Stimulated activated CD4-positive, alpha-beta T cell treated with anti-CD3 and anti-CD28 coated beads, TNF-alpha, amount 100 ng/mL, for 1 hour (primary cell): ENCODE results near the gene MFAP5.

Experiments
- DNase-seq, 3 donors: peaks; one replicate each; pipeline ENCODE4 v3.0.0-alpha.2; 2020; ENCODE audit warnings: low read depth in 3 of 3, low spot score in 1 of 3

The MFAP5 gene

GRCh38 chr12:8662593-8662992 lies at the start of gene MFAP5:
TSS of gene MFAP5 (minus strand) at chr12:8662826. CDS start at chr12:8662104, 722 bp downstream.
- no peak for DNase-seq

DNA sequence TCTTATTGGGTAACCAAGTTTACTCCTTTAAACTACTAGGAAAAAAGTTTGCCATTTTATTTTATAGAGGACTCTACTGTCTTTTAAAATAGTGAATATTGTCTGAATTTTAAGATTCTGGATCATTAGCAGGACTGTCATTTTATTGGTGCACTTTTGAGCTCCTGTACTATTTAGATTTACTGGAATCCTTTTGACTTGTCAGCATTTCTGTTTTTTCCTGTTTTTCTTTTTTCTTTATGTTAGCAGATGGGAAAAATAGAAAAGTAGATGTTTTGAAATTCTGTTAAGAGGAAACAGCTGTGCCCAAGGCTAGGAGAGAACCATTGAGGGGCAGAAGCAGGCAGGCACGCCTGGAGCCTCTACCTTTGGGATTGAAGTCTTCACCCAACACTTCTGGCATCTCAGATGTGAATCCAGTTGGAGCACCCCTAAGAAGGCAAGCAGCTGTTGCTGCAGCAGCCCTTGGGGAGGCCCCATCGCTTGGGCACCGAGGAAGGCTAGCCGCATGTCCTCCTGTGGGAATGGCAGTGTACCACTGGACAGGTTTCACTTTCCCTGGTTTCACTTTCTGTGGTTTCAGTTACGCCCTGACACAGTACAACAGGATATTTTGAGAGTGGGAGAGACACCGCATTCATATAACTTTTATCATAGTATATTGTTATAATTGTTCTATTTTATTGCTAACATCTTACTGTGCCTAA lies 46.7 kb upstream of the MFAP5 start:
- no peak for DNase-seq

- no peak for DNase-seq
Observed at GRCh38 chr12:8702159-8702558, 39.5 kb upstream of the MFAP5 start.

DNA sequence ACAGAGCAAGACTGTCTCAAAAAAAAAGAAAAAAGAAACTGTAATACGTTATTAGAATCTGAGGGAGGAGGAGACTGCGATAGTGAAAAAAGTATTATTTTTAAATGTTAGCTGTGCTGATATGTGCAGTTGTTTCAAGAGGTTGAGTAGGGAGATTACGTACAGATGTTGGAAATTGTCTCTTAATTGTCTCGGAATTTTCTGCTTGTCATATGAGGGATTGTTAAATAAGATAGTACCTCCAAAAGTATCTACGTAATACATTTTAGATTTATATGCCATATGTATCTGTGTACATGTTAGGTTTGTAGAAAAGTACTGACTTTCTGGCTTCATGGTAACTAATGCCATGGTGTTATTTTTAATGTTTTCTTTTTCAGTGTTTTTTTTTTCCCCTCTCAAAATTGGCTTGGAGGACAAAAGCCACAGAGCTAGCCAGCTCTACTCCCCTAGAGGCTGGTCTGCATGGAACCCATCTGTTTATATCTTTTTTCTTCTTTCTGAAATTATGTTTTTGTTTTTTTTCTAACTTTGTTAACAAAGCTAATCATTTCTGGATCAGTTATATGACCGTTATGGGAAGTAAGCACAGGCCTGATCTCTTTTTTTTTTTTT lies 38.5 kb upstream of the MFAP5 start:
- DNase-seq: no peak

GRCh38 chr12:8699714-8700113 lies 37.1 kb upstream of the MFAP5 start:
- DNase-seq: no peak

- no peak for DNase-seq
Observed at GRCh38 chr12:8698879-8699278, 36.3 kb upstream of the MFAP5 start.

DNA sequence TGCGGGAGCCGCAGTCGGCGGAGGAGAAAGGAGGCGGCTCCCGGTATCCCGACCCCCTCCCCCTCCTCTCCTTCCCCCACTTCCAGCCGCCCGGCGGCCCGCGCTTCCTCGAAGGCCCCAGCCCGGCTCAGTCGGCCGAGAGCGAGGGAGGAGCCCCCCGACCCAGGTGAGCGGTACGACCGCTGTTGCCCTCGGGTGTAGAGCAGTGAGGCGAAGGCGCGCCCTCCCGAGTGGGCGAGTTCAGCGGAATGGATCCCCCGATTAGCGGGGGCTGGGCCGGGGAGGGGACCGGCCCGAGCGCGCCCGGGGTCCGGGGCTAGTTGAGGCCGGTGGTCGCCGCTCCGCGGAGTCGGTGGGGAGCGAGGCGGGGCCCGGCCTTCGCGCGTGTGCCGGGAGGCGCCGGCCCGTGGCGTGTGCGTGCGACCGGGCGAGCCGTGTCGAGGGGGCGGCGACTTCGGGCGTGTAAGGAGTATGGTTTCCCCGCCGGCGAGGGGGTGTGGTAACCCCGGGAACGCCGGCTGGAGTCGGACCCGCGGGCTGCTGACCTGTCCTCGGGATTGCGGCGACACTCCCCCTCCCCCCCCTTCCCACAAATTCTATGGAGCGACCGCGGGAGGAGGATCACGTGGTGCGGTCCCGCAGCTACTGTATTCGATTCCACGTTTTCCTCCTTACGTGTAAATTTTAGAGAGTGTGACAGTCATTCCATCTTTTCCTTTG lies 35.7 kb upstream of the MFAP5 start:
- DNase-seq: peak in 2 of 3 donors; percentile 5 to 22

DNA sequence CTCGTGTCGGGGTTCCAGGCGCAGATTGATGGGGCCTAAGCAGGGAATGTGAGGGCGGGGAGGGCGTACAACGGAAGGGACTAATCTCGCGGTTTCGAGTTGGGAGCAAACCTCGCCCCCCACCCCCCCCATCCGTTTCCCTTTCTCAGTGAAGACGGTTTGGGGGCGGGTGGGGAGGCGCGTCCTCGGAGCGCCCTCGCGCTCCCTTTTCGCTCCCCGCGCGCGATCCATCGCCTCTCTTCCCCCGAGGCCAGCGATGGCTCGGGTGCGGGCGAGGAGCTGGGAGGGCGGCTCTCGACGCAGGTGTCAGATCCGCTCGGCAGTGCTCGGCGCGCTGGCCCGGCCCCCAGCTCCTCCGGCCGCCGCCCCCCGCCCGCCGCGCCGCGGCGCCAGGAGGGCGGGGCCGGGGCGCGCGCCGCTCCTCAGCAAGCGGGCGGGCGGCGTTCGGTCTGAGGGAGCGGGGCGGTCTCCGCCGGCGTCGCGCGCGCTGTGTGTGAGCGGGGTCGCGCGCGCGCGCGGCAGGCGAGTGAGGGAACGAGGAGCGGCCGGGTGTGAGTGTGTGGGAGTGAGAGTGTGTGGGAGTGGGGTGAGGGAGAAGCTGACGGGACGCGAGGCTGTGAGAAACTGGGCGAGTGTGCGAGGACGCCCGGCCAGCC lies 35.0 kb upstream of the MFAP5 start, which contains the start of gene RIMKLB:
RIMKLB (plus strand) TSS at position 516 of the 656 bp plus-strand sequence. CDS start 15,876 bp downstream, outside the sequence.
- DNase-seq: peak; percentile 39 to 65 (median 64)

DNA sequence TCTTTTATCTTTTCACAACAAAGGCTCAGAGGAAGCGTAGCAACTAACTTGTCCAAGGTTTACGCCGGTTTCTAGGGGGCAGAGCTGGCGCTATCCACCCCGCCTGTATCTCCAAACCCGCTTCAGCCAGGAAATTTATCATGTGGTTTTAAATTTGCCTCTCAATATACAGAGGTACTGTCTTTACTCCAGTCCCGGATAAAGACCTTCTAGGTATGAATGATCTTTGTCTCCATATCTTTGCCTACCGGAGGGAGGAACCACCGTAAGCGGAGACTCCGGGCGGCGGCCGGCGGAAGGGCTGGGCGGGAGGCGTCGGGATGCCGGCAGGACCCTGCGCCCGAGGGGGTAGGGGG lies 34.5 kb upstream of the MFAP5 start:
- no peak for DNase-seq

GRCh38 chr12:8696442-8697090 lies 33.9 kb upstream of the MFAP5 start:
- no peak for DNase-seq

- DNase-seq: no peak
Observed at GRCh38 chr12:8695116-8695515, 32.5 kb upstream of the MFAP5 start.

DNA sequence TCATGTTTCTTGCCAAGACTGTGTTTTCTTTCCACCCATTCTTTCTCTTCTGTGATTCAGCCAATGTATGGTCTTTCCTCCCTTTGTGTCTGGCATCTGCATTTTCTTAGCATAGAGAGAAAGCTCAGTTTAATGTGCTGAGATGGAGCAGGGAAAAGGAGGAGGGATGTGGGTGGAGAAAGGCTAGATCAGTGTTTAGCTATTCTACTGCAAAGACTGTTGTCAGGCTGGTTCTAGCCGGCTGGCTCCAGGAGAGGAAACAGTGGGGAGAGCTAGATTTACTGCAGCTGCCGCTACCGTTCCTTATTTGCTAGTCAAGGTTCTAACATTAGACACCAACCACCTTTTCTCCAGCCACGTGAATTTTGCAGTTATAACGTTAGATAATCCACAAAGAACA lies 29.9 kb upstream of the MFAP5 start:
- no peak for DNase-seq

DNA sequence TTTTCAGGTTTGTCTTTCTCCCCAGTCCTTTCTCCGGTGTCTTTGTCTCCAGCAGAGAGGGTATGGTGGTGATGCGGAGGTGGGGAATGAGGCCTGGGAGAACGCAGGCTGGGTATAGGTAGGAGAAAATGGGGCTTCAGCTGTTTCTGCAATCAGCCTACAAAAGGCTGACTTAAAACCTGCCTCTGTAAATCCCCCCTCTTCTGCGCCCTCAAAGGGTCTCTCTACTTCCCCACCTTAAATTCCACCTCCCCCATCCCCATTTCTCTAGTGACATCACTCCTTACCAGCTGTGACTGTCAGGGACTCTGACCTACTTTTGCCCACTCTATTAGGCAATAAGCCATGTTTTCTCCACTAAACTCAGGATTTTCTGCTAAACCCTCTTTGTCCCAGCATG lies 27.1 kb upstream of the MFAP5 start:
- no peak for DNase-seq

DNA sequence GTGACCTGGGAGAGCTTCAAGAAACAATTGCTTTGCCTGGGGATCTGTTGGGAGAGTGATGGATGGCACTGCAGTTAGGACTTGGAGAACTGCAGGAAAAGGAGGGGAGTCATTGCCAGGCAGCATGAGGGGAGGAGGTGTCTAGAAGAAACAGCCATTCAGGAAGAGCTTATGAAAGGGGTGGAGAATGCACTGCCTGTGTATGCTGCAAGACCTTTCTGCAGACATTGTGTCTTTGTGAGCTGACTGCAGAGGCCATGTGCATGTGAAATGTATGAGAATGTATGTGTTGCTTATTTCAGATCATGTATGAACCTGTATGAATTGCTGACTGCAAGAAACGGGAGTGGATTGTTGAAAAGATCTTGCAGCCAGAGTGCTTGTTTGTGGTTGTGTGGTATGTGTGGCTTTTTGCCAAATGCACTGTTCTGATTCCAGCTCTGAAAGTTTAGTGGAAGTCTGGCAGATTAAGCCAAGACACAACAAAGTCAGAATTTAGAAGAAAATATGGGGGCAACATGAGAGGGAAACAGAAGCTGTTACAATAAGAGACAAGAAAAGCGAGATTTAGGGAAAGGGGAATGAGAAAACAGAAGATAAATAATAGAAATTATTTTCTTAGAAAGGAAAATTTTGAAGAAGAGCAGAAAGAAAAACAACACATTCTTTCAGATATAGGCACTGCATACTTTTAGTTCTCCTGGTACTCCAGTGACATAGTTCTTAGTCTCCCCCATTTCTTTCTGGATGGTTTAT lies 25.4 kb upstream of the MFAP5 start:
- DNase-seq: no peak

DNA sequence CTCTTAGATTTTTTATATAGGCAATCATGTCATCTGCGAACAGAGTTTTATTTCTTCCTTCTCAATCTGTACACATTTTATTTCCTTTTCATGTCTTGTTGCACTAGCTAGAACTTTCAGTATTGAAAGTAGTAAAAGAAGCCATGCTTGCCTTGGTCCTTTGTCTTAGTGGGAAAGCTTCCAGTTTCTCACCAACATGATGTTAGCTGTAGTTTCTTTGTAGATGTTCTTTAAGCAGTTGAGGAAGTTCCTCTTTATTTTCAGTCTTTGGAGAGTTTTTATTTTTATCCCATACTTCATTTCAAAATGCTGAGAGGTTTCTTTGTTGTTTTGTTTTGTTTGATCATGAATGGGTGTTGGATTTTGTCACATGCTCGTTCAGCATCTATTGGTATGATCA lies 22.4 kb upstream of the MFAP5 start:
- DNase-seq: no peak

DNA sequence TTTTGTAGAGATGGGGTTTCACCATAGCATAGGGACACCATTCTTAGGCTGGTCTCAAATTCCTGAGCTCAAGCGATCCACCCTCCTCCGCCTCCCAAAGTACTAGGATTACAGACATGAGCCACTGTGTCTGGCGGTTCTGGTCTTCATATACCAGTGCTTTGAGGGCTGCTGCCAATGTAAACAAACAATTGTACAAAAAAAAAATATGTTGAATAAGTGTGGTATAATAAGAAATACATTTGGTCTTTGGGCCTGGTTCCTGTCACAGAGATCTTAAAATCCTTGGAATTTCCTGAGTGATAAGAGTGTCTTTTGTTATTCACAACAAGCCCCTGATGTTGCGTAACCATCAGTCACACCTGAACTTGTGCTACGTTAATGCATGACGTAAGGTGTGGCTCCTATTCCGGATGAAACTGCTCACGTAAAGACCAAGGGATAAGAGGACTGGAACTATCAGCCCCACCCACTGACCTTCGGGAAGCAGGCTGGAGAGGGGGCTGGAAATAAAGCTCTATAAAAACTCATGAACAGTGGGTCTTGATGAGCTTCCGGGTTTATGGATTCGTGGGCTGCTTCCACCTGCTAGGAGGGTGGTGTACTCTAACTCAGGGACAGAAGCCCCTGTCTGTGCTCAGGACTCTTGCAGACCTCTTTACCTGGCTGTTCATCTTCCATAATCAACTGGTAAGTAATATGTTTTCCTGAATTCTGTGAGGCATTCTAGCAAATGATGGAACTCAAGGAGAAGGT lies 18.7 kb upstream of the MFAP5 start:
- DNase-seq: no peak

- DNase-seq: no peak
Observed at GRCh38 chr12:8680533-8680932, 17.9 kb upstream of the MFAP5 start.

- DNase-seq: no peak
Observed at GRCh38 chr12:8678661-8679111, 16.1 kb upstream of the MFAP5 start.

GRCh38 chr12:8677362-8677761 lies 14.7 kb upstream of the MFAP5 start:
- no peak for DNase-seq

DNA sequence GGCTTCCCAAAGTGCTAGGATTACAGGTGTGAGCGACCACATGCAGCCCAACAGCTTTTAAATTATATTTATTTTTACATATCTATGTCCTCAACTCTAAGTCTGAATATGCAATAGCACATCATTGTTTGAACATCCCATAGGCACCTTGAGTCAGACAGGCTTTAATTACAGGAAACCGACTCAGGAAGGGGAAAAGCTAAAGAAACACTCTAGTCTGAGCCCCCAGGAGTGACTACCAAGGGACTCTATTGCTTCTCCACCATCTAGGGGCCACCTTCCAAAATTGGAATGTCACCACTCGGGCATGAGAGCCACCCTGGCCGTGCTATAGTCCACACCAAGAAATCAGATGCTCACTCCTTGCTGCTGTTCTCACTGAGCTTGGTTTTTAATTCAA lies 14.0 kb upstream of the MFAP5 start:
- no peak for DNase-seq
